ENCODE data around the gene KRT34.

KRT34 gene

GRCh38 chr17:41396996-41397660, 15.0 kb upstream of the KRT34 start, which contains the start of gene KRT31:
Gene KRT31, minus strand, starts transcription at chr17:41397608. Its CDS starts 69 bp downstream, at chr17:41397539.
- CTCF ChIA-PET: no interaction called here
- TF ChIP-seq ZNF302 (tag by site-specific recombination; IDR thresholded peaks at IDR 0.05; ENCODE audit: low read depth) (no peak), KLF10 (tag by site-specific recombination; IDR thresholded peaks at IDR 0.05) (no peak), ZNF76 (tag by site-specific recombination; IDR thresholded peaks at IDR 0.05; ENCODE audit: borderline replicate concordance, low read depth) (no peak), ZNF416 (tag by site-specific recombination; IDR thresholded peaks at IDR 0.05) (no peak), ZNF621 (tag by site-specific recombination; IDR thresholded peaks at IDR 0.05) (no peak), PRDM4 (tag by site-specific recombination; IDR thresholded peaks at IDR 0.05) (no peak), IKZF3 (tag by site-specific recombination; IDR thresholded peaks at IDR 0.05) (no peak), ZNF174 (tag by site-specific recombination; IDR thresholded peaks at IDR 0.05) (no peak), ZNF768 (tag by site-specific recombination; IDR thresholded peaks at IDR 0.05) (no peak), ZNF132 (tag by site-specific recombination; IDR thresholded peaks at IDR 0.05; ENCODE audit: borderline replicate concordance) (no peak), OSR2 (tag by site-specific recombination; IDR thresholded peaks at IDR 0.05) (no peak), ZNF791 (tag by site-specific recombination; IDR thresholded peaks at IDR 0.05) (no peak), ZNF837 (tag by site-specific recombination; IDR thresholded peaks at IDR 0.05) (no peak), ZNF555 (tag by site-specific recombination; conservative IDR thresholded peaks at IDR 0.05) (no peak)
- TF ChIP-seq, protein P1, sequence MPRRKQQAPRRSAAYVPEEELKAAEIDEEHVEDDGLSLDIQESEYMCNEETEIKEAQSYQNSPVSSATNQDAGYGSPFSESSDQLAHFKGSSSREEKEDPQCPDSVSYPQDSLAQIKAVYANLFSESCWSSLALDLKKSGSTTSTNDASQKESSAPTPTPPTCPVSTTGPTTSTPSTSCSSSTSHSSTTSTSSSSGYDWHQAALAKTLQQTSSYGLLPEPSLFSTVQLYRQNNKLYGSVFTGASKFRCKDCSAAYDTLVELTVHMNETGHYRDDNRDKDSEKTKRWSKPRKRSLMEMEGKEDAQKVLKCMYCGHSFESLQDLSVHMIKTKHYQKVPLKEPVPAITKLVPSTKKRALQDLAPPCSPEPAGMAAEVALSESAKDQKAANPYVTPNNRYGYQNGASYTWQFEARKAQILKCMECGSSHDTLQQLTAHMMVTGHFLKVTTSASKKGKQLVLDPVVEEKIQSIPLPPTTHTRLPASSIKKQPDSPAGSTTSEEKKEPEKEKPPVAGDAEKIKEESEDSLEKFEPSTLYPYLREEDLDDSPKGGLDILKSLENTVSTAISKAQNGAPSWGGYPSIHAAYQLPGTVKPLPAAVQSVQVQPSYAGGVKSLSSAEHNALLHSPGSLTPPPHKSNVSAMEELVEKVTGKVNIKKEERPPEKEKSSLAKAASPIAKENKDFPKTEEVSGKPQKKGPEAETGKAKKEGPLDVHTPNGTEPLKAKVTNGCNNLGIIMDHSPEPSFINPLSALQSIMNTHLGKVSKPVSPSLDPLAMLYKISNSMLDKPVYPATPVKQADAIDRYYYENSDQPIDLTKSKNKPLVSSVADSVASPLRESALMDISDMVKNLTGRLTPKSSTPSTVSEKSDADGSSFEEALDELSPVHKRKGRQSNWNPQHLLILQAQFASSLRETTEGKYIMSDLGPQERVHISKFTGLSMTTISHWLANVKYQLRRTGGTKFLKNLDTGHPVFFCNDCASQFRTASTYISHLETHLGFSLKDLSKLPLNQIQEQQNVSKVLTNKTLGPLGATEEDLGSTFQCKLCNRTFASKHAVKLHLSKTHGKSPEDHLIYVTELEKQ (tag by site-specific recombination; IDR thresholded peaks at IDR 0.05; ENCODE audit: borderline replicate concordance): no peak
- Histone ChIP-seq H3K27ac (ENCODE audit: extremely low read depth, low read depth, low read length) (no peak within 1 kb of the TSS), H3K4me1 (ENCODE audit: control insufficient read depth, insufficient read depth, low read length) (0 out of 2 replicates have a peak, but pooled peaks cover 4% of the 10 kb centered on the region), H3K9me3 (ENCODE audit: control insufficient read depth, insufficient read depth, low read depth, low read length) (no peaks in the 10 kb centered on the region), H3K36me3 (ENCODE audit: control insufficient read depth in 2 of 2, insufficient read depth in 1 of 2, low read length in 2 of 2) (no peaks in the 10 kb centered on the region), H3K4me3 (ENCODE audit: low read depth, low read length) (no peak within 1 kb of the TSS)
- POLR2A ChIA-PET: no interaction called here

DNA sequence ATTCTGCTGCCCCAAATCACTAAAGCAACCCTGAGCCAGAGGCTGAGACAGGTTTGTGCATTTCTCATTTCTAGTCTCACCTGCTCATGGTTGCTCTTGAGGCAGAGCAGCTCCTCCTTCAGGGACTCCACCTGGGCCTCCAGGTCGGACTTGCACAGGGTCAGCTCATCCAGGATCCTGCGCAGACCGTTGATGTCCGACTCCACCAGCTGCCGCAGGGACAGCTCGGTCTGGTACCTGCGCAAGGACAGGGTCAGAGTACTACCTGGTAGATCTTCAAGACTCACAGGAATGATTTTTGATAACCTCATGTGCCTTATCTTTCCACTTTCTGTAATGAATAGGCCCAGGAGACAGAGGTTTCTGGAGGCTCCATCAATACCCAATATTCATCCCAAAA, 14.2 kb upstream of the KRT34 start:
- Histone ChIP-seq H3K27ac (ENCODE audit: extremely low read depth, low read depth, low read length) (no peak overlapping the region), H3K4me1 (ENCODE audit: control insufficient read depth, insufficient read depth, low read length) (0 out of 2 replicates have a peak, but pooled peaks cover 4% of the 10 kb centered on the region), H3K36me3 (ENCODE audit: control insufficient read depth in 2 of 2, insufficient read depth in 1 of 2, low read length in 2 of 2) (no peaks in the 10 kb centered on the region), H3K4me3 (ENCODE audit: low read depth, low read length) (no peak overlapping the region), H3K9me3 (ENCODE audit: control insufficient read depth, insufficient read depth, low read depth, low read length) (no peaks in the 10 kb centered on the region)
- TF ChIP-seq ZNF776 (tag by site-specific recombination; IDR thresholded peaks at IDR 0.05; ENCODE audit: borderline replicate concordance): no peak
- TF ChIP-seq ZFP41 (tag by site-specific recombination; IDR thresholded peaks at IDR 0.05; ENCODE audit: borderline replicate concordance): no peak
- no peak for TF ChIP-seq ZBTB21 (tag by site-specific recombination; IDR thresholded peaks at IDR 0.05)
- no peak for TF ChIP-seq ZFP69B (tag by site-specific recombination; IDR thresholded peaks at IDR 0.05)
- TF ChIP-seq ZNF112 (tag by site-specific recombination; IDR thresholded peaks at IDR 0.05): no peak
- TF ChIP-seq GFI1B (tag by site-specific recombination; IDR thresholded peaks at IDR 0.05): no peak
- TF ChIP-seq, protein P2, sequence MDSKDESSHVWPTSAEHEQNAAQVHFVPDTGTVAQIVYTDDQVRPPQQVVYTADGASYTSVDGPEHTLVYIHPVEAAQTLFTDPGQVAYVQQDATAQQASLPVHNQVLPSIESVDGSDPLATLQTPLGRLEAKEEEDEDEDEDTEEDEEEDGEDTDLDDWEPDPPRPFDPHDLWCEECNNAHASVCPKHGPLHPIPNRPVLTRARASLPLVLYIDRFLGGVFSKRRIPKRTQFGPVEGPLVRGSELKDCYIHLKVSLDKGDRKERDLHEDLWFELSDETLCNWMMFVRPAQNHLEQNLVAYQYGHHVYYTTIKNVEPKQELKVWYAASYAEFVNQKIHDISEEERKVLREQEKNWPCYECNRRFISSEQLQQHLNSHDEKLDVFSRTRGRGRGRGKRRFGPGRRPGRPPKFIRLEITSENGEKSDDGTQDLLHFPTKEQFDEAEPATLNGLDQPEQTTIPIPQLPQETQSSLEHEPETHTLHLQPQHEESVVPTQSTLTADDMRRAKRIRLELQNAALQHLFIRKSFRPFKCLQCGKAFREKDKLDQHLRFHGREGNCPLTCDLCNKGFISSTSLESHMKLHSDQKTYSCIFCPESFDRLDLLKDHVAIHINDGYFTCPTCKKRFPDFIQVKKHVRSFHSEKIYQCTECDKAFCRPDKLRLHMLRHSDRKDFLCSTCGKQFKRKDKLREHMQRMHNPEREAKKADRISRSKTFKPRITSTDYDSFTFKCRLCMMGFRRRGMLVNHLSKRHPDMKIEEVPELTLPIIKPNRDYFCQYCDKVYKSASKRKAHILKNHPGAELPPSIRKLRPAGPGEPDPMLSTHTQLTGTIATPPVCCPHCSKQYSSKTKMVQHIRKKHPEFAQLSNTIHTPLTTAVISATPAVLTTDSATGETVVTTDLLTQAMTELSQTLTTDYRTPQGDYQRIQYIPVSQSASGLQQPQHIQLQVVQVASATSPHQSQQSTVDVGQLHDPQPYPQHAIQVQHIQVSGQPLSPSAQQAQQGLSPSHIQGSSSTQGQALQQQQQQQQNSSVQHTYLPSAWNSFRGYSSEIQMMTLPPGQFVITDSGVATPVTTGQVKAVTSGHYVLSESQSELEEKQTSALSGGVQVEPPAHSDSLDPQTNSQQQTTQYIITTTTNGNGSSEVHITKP (tag by site-specific recombination; IDR thresholded peaks at IDR 0.05): no peak
- no peak for TF ChIP-seq ZNF701 (tag by site-specific recombination; IDR thresholded peaks at IDR 0.05)
- no peak for TF ChIP-seq SALL2 (tag by site-specific recombination; IDR thresholded peaks at IDR 0.05; ENCODE audit: borderline replicate concordance)
- TF ChIP-seq ZNF292 (tag by site-specific recombination; IDR thresholded peaks at IDR 0.05; ENCODE audit: borderline replicate concordance, low read depth): no peak
- ChIA-PET CTCF (no interaction called here), POLR2A (no interaction called here)

Measured in HEK293 (cell line).